ENCODE results near the gene PRRC2B. TPM values are rescaled to one million over a fixed set of nuclear protein-coding genes. Genes with fewer than 3 reads are reported as not detected.

PRRC2B gene
- total RNA-seq, 1 donor from 2014 or later = 190 TPM

- intact Hi-C loops (cut with micrococcal nuclease) = no loop called here
These were observed 89.6 kb downstream of the PRRC2B start for GRCh38 chr9:131483319-131484050.

DNA sequence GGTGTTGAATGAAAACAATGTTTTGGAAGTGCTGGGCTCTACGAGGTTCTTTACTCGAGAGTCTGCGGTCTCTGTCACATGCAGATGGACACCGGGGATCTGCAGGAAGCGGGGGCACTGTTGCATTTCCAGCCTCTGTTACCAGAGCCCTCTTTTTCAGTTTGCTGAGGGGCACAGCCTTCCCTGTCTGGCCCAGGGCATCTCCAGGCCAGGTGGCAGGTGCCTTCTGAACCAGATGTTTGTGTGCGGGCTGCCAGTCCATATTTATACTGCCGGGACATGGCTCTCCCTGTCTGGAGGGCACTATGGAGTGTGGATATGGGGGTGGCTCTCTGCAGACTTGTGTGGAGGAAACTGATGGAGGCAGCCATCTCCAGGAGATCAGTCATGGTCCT, 90.2 kb downstream of the PRRC2B start:
- intact Hi-C loops (cut with micrococcal nuclease) = no loop called here

GRCh38 chr9:131484560-131485185, 90.8 kb downstream of the PRRC2B start:
- intact Hi-C loops (cut with micrococcal nuclease) = no loop called here

GRCh38 chr9:131485206-131485605, 91.3 kb downstream of the PRRC2B start:
- intact Hi-C loops (cut with micrococcal nuclease) = no loop called here

DNA sequence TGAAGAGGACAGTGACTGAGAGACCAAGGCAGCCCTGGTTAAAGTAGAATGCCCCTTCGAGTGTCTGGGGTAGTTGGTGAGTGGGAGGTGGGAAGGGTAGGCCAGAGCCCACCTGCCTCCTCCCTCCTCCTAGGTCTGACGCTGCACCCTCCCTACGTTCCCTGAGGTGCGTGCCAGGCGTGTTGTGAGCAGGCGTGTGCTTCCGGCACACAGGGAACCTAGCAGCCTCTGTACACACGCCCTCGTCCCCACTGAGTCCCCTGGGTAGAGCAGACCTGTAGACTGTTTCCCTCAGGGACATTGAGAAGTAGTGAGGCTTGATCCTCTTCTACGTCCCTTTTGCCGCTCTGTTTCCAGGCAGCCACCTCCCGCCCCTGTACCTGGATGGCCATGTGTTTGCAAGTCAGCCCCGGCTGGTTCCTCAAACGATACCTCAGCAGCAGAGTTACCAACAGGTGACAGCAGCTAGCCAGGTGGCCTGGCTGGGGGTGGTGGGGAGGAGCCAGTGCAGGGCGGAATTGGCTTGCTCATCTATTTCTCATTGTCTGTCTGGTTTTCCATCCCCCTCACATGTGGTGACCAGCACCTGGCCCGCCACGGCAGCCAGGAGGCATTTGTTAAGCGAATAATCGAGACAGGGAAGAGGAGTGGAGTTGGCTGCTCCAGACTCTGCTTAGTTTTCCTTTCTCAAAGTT, 92.0 kb downstream of the PRRC2B start:
- intact Hi-C loops (cut with micrococcal nuclease) = no loop called here

DNA sequence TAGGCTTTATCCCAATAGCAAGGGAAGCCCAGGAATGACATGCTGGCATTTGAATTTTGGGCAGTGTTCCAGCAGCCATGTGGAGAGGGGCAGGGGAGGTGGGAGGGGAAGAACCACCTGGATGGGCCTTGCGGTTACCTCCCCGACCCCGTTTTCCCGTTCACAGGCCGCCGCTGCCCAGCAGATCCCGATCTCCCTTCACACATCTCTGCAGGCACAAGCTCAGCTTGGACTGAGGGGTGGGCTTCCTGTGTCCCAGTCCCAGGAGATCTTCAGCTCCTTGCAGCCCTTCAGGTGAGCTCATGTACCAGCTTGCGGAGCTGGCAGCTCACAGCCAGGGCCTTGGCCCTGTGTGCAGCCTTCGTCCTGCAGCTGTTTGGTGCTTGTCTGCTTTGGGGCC, 93.1 kb downstream of the PRRC2B start:
- intact Hi-C loops (cut with micrococcal nuclease) = no loop called here

GRCh38 chr9:131487621-131488031, 93.7 kb downstream of the PRRC2B start:
- intact Hi-C loops (cut with micrococcal nuclease) = no loop called here

- intact Hi-C loops (cut with micrococcal nuclease) = no loop called here
These were observed 96.6 kb downstream of the PRRC2B start for GRCh38 chr9:131490514-131490913.

GRCh38 chr9:131491001-131491710, 97.3 kb downstream of the PRRC2B start:
- intact Hi-C loops (cut with micrococcal nuclease) = no loop called here

GRCh38 chr9:131492070-131492469, 98.2 kb downstream of the PRRC2B start:
- intact Hi-C loops (cut with micrococcal nuclease) = no loop called here

GRCh38 chr9:131494296-131494870, 100.5 kb downstream of the PRRC2B start:
- intact Hi-C loops (cut with micrococcal nuclease) = no loop called here

DNA sequence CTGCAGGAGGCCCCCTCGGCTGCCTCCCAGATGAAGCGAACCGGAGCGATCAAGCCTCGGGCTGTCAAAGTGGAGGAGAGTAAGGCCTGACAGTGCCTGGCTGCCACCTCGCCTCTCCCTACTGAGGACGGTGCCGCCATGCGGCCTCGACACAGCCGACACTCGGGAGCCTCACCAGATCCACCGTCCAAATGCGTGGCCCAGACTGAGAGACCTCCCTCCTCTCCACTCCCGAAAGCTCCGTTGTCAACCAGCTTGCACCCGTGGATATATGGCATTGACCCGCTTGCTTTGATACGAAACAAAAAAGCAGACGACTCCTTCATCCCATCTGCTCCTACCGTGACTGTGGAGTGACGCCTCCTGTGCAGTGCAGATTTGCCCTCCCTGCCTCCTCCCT, 101.9 kb downstream of the PRRC2B start:
- intact Hi-C loops (cut with micrococcal nuclease) = no loop called here

- intact Hi-C loops (cut with micrococcal nuclease) = no loop called here
These were observed 103.0 kb downstream of the PRRC2B start for GRCh38 chr9:131496844-131497405.

GRCh38 chr9:131499254-131499767, 105.4 kb downstream of the PRRC2B start:
- intact Hi-C loops (cut with micrococcal nuclease) = no loop called here

DNA sequence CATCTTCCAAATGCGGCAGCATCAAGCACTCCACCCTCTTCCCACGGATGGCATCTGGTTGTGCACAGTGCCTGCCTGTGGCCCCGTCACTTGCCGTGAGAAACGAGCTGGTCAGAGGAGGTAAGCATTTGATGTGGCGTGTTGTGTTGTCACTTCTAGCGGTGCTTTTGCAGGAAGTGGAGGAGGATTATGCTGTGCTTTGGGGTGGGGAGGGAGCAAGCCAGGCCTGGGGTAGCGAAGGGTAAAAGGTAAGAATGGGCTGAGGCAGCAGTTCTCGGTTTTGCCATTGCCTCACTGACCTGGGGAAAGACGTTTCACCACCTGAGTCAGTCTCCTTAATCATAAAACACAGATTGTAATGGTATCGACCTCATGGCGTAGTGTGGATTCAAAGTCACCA, 106.5 kb downstream of the PRRC2B start:
- intact Hi-C loops (cut with micrococcal nuclease) = loop anchor here (2.0 to 5.0 kb wide), 3 partner anchors 106 to 223 kb away; partner anchors contain the start of genes FAM78A and PRRC2B

DNA sequence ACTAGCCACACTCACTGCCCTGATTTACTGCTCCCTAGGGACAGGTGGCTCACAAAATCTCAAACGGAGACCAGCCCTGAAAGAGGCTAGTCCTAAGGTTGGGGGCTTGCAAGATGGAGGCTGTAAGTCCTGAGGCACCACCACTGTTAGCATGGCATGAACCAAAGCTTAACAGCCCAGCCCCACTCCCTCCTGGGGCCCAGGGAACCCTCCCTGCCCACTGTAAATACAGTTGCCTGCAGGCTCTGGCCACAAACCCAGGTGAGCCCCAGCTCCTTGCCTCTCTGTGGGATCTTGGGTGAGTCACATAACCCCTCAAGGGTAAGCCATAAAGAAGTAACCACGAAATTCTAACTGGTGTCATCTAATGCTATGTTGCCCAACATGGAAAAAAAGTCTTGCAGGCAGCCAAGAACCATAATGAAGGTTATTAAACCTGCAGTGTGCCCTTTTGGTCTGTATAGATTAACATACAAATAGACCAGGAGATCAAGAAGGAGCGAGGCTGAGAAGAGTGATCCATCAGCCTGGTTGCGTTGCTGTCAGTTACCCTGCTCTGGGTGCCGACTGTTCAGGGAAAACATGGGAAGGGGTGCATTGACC, 107.2 kb downstream of the PRRC2B start:
- intact Hi-C loops (cut with micrococcal nuclease) = loop anchor here (2.0 to 5.0 kb wide), 3 partner anchors 106 to 224 kb away; partner anchors contain the start of genes FAM78A and PRRC2B

DNA sequence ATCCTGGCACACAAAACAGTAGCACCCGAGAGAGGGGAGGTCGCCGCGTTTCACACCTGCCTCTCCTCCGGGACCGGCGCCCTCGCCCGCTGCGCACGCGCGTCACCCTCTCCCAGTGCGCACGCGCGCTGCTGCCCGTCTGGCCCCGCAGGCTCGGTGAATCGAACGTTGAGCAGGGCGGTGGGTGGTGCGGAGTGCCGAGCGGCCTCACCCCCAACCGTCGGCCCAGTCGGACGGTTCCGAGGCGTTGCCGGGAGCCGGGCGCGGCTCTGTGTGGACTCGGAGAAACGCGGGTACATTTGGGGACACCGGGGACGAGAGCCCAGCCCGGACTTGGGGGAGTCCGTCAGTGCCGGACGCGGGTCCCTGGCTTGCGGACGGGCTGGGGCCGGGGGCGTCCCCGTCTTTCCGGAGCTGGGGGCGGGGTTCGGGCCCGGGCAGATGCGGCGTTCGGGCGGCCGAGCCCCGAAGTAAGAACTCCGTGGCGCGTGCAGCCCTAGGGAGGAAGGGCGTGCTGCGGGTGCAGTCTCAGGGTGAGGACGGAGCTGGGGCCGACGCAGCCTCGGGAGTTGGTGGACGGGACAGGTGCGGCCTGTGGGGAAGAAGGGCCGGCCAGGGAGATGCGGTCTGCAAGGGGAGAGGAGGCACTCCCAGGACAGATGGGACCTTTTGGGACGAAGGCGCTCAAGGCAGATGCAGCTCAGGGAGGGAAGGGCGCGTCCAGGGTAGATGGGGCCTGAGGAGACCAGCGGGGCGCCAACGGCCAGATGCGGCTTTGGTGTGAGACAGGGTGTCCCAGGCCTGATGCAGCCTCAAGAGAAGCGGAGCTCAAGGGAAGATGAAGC, 109.1 kb downstream of the PRRC2B start, which contains the start of gene POMT1:
Gene POMT1, plus strand, starts transcription at position 138 of the 845 bp plus-strand sequence. CDS start 1,301 bp downstream, outside the sequence.
- intact Hi-C loops (cut with micrococcal nuclease) = loop anchor here (1.0 to 5.0 kb wide), 4 partner anchors 130 to 244 kb away; partner anchors contain the start of gene FAM78A

- intact Hi-C loops (cut with micrococcal nuclease) = loop anchor here (1.0 to 5.0 kb wide), 5 partner anchors 27 to 243 kb away; partner anchors contain the start of genes FAM78A and UCK1
These were observed 110.0 kb downstream of the PRRC2B start for GRCh38 chr9:131503626-131504465.
